Mucosa of stomach (tissue), 1 donor: Measurements from ENCODE around the gene SHOX.
"Not testable (repeated sequence)": the region's sequence is repeated elsewhere in the genome, so short reads cannot be mapped to it uniquely, and the experiment has no call there.

Experiments used
- H3K27me3 ChIP-seq: one replicate; pipeline ENCODE4 v1.7.0; 2013; ENCODE audit warnings: mild to moderate bottlenecking, low read length; ENCODE audit not compliant: control insufficient read depth, insufficient read depth
- H3K36me3 ChIP-seq: one replicate; pipeline ENCODE4 v1.7.0; 2013; ENCODE audit warnings: low read length; ENCODE audit not compliant: control insufficient read depth, insufficient read depth
- H3K4me1 ChIP-seq: one replicate; pipeline ENCODE4 v1.7.0; 2013; ENCODE audit warnings: mild to moderate bottlenecking, low read length; ENCODE audit not compliant: control insufficient read depth, insufficient read depth
- H3K4me3 ChIP-seq: one replicate; pipeline ENCODE4 v1.7.0; 2013; ENCODE audit warnings: low read length
- H3K9ac ChIP-seq: one replicate; pipeline ENCODE4 v1.7.0; 2013; ENCODE audit warnings: mild to moderate bottlenecking, low read length, moderate library complexity
- H3K9me3 ChIP-seq: one replicate; pipeline ENCODE4 v1.7.0; 2013; ENCODE audit warnings: mild to moderate bottlenecking, low read length, moderate library complexity; ENCODE audit not compliant: control insufficient read depth
- donor health status: Pancreatic carcinoma.

Gene SHOX

GRCh38 chrX:643911-644303, 13.3 kb downstream of the SHOX start:
- Histone ChIP-seq H3K9me3 (no peaks in the 10 kb centered on the region), H3K36me3 (no peaks in the 10 kb centered on the region), H3K27me3 (peaks cover 6% of the 10 kb centered on the region), H3K4me1 (no peaks in the 10 kb centered on the region), H3K4me3 (no peak overlapping the region), H3K9ac (no peak overlapping the region)

- Histone ChIP-seq H3K27me3 (no peaks in the 10 kb centered on the region), H3K4me3 (no peak overlapping the region), H3K9ac (no peak overlapping the region)
These were observed 14.0 kb downstream of the SHOX start for GRCh38 chrX:644304-645281.

GRCh38 chrX:646228-646495, 15.6 kb downstream of the SHOX start:
- no peak overlapping the region for H3K4me3 ChIP-seq
- H3K36me3 ChIP-seq, result no peaks in the 10 kb centered on the region
- H3K9ac ChIP-seq, result no peak overlapping the region
- H3K9me3 ChIP-seq, result no peaks in the 10 kb centered on the region
- H3K27me3 ChIP-seq, result no peaks in the 10 kb centered on the region
- no peaks in the 10 kb centered on the region for H3K4me1 ChIP-seq

More at GRCh38 chrX:644304-645281, 14.0 kb downstream of the SHOX start:
- no peaks in the 10 kb centered on the region for H3K9me3 ChIP-seq
- no peaks in the 10 kb centered on the region for H3K4me1 ChIP-seq
- H3K36me3 ChIP-seq, result no peaks in the 10 kb centered on the region

- Histone ChIP-seq H3K4me3 (no peak overlapping the region), H3K4me1 (no peaks in the 10 kb centered on the region), H3K9me3 (no peaks in the 10 kb centered on the region), H3K36me3 (no peaks in the 10 kb centered on the region), H3K9ac (no peak overlapping the region), H3K27me3 (no peaks in the 10 kb centered on the region)
These were observed 16.2 kb downstream of the SHOX start for GRCh38 chrX:646796-647195.

GRCh38 chrX:649166-649565, 18.6 kb downstream of the SHOX start:
- no peak overlapping the region for H3K4me3 ChIP-seq
- no peaks in the 10 kb centered on the region for H3K36me3 ChIP-seq
- no peaks in the 10 kb centered on the region for H3K27me3 ChIP-seq
- H3K4me1 ChIP-seq, result no peaks in the 10 kb centered on the region
- no peak overlapping the region for H3K9ac ChIP-seq
- no peaks in the 10 kb centered on the region for H3K9me3 ChIP-seq

DNA sequence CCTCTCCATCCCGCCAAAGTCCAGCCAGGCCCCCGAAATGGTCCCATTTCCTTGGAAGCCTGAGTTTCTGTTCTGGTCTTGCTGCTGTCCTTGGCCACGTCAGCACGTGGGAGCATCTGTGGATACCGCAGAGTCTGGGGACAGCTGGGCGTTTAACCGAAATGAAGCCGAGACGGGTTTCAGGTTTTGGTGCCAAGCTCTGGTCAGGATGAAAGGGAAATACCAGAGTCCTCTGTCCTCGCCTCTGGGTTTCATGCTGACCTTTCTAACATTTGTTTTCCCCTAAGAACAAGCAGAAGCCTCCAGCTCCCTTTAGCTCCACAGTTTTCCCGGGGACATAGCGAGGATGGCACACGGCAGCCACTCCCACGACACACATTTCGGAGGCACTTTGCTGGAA, 19.7 kb downstream of the SHOX start:
- Histone ChIP-seq H3K9ac (no peak overlapping the region), H3K4me3 (no peak overlapping the region), H3K9me3 (no peaks in the 10 kb centered on the region), H3K4me1 (no peaks in the 10 kb centered on the region), H3K27me3 (no peaks in the 10 kb centered on the region), H3K36me3 (no peaks in the 10 kb centered on the region)

DNA sequence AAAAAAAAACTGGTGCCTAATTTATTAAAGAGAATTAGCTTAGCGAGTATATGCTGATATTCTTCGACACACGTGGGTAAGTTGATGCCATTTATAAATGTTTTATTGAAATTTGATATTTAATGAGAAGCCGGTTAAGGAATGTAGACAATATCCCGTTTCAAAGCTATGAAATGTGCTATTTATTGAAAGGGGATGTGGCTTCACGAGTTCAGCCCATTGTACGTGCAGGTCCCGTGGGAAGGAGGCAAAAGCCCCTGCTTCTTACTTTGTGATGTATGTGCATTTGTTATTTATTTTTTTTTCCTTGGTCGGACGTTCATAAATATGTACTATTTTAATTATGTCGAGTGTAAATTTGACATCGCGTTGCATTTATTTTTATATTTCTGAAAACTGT, 20.2 kb downstream of the SHOX start:
- H3K27me3 ChIP-seq, result no peaks in the 10 kb centered on the region
- H3K36me3 ChIP-seq, result no peaks in the 10 kb centered on the region
- H3K4me3 ChIP-seq, result no peak overlapping the region
- no peaks in the 10 kb centered on the region for H3K9me3 ChIP-seq
- no peak overlapping the region for H3K9ac ChIP-seq
- no peaks in the 10 kb centered on the region for H3K4me1 ChIP-seq

GRCh38 chrX:651922-652321, 21.3 kb downstream of the SHOX start:
- not testable (repeated sequence) for H3K4me3 ChIP-seq, H3K9me3 ChIP-seq, H3K27me3 ChIP-seq, H3K36me3 ChIP-seq, H3K9ac ChIP-seq, H3K4me1 ChIP-seq

- Histone ChIP-seq H3K4me3 (no peak overlapping the region), H3K27me3 (no peaks in the 10 kb centered on the region), H3K36me3 (no peaks in the 10 kb centered on the region)
These were observed 21.8 kb downstream of the SHOX start for GRCh38 chrX:652341-652741.

GRCh38 chrX:653306-653705, 22.7 kb downstream of the SHOX start:
- H3K36me3 ChIP-seq, result no peaks in the 10 kb centered on the region
- H3K27me3 ChIP-seq, result no peaks in the 10 kb centered on the region
- no peaks in the 10 kb centered on the region for H3K9me3 ChIP-seq
- H3K9ac ChIP-seq, result no peak overlapping the region
- H3K4me1 ChIP-seq, result no peaks in the 10 kb centered on the region
- no peak overlapping the region for H3K4me3 ChIP-seq

More at GRCh38 chrX:652341-652741, 21.8 kb downstream of the SHOX start:
- H3K9me3 ChIP-seq, result no peaks in the 10 kb centered on the region
- H3K4me1 ChIP-seq, result no peaks in the 10 kb centered on the region
- H3K9ac ChIP-seq, result no peak overlapping the region

- Histone ChIP-seq H3K9ac (no peak overlapping the region), H3K27me3 (no peaks in the 10 kb centered on the region), H3K4me1 (no peaks in the 10 kb centered on the region), H3K9me3 (no peaks in the 10 kb centered on the region), H3K36me3 (no peaks in the 10 kb centered on the region), H3K4me3 (no peak overlapping the region)
These were observed 30.6 kb downstream of the SHOX start for GRCh38 chrX:661154-661553.

DNA sequence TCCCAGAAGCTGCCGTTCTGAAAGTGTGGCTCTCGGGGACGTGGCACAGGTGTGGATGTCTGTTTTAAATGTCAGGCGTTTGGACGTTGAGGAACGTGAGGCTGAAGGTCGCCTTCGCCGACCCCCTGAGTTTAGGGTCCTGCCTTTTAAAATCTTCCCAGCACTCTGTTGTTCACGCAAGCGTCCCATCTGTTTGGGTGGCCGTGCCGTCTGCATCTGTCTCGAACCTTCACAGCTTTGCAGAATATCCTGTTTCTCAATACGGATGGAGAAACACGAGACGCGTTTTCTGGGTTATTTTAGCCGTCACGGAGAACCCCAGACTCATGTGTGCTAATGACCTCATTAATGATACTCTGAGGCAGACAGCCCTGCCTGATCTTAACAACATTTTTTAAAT, 31.5 kb downstream of the SHOX start:
- Histone ChIP-seq H3K4me3 (no peak overlapping the region), H3K9me3 (no peaks in the 10 kb centered on the region), H3K36me3 (no peaks in the 10 kb centered on the region), H3K4me1 (no peaks in the 10 kb centered on the region), H3K9ac (no peak overlapping the region), H3K27me3 (no peaks in the 10 kb centered on the region)

GRCh38 chrX:663841-664240, 33.2 kb downstream of the SHOX start:
- no peaks in the 10 kb centered on the region for H3K9me3 ChIP-seq
- no peak overlapping the region for H3K4me3 ChIP-seq
- no peak overlapping the region for H3K9ac ChIP-seq
- no peaks in the 10 kb centered on the region for H3K27me3 ChIP-seq
- H3K36me3 ChIP-seq, result no peaks in the 10 kb centered on the region
- no peaks in the 10 kb centered on the region for H3K4me1 ChIP-seq
